ENCODE measurements around the gene RALGDS.

Gene RALGDS

GRCh38 chr9:133055788-133056420, 65.1 kb downstream of the RALGDS start:
- DNase-seq (ENCODE audit: extremely low spot score) = no peak
- POLR2A ChIA-PET = no interaction called here
- TF ChIP-seq, protein P1, sequence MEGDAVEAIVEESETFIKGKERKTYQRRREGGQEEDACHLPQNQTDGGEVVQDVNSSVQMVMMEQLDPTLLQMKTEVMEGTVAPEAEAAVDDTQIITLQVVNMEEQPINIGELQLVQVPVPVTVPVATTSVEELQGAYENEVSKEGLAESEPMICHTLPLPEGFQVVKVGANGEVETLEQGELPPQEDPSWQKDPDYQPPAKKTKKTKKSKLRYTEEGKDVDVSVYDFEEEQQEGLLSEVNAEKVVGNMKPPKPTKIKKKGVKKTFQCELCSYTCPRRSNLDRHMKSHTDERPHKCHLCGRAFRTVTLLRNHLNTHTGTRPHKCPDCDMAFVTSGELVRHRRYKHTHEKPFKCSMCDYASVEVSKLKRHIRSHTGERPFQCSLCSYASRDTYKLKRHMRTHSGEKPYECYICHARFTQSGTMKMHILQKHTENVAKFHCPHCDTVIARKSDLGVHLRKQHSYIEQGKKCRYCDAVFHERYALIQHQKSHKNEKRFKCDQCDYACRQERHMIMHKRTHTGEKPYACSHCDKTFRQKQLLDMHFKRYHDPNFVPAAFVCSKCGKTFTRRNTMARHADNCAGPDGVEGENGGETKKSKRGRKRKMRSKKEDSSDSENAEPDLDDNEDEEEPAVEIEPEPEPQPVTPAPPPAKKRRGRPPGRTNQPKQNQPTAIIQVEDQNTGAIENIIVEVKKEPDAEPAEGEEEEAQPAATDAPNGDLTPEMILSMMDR (IDR thresholded peaks at IDR 0.05; ENCODE audit: control extremely low read depth, extremely low read depth, low read depth, missing control alignments) = no peak
- CTCF ChIA-PET = interaction anchor here (1.1 to 3.0 kb wide), 2 partner anchors 34 to 89 kb away, joined by 3 to 12 read pairs; no protein-coding TSS in a partner anchor

GRCh38 chr9:133054966-133055365, 66.1 kb downstream of the RALGDS start:
- DNase-seq (ENCODE audit: extremely low spot score) = peak; percentile 11
- TF ChIP-seq, protein P1 (IDR thresholded peaks at IDR 0.05; ENCODE audit: control extremely low read depth, extremely low read depth, low read depth, missing control alignments) = no peak
- ChIA-PET POLR2A (no interaction called here), CTCF (interaction anchor here (1.3 kb wide), 1 partner anchor 92 kb away, joined by 4 read pairs; no protein-coding TSS in a partner anchor)

- ChIA-PET CTCF (interaction anchor here (1.3 kb wide), 1 partner anchor 92 kb away, joined by 4 read pairs; no protein-coding TSS in a partner anchor), POLR2A (no interaction called here)
- DNase-seq (ENCODE audit: extremely low spot score) = peak; percentile 11
- TF ChIP-seq, protein P1 (IDR thresholded peaks at IDR 0.05; ENCODE audit: control extremely low read depth, extremely low read depth, low read depth, missing control alignments) = no peak
Observed at GRCh38 chr9:133054194-133054890, 66.7 kb downstream of the RALGDS start.

- CTCF ChIA-PET = interaction anchor here (2.1 kb wide), 1 partner anchor 92 kb away, joined by 7 read pairs; no protein-coding TSS in a partner anchor
- no peak for DNase-seq (ENCODE audit: extremely low spot score)
Observed at GRCh38 chr9:133051966-133052539, 69.0 kb downstream of the RALGDS start.

GRCh38 chr9:133051281-133051900, 69.6 kb downstream of the RALGDS start:
- DNase-seq (ENCODE audit: extremely low spot score) = no peak
- POLR2A ChIA-PET = no interaction called here
- CTCF ChIA-PET = interaction anchor here (1.2 to 2.1 kb wide), 3 partner anchors 10 to 95 kb away, joined by 4 to 7 read pairs (median 4); no protein-coding TSS in a partner anchor
- TF ChIP-seq, protein P1 (IDR thresholded peaks at IDR 0.05; ENCODE audit: control extremely low read depth, extremely low read depth, low read depth, missing control alignments) = no peak

More at GRCh38 chr9:133051966-133052539, 69.0 kb downstream of the RALGDS start:
- POLR2A ChIA-PET = no interaction called here
- TF ChIP-seq, protein P1 (IDR thresholded peaks at IDR 0.05; ENCODE audit: control extremely low read depth, extremely low read depth, low read depth, missing control alignments) = no peak

GRCh38 chr9:133050781-133051180, 70.3 kb downstream of the RALGDS start:
- TF ChIP-seq, protein P1 (IDR thresholded peaks at IDR 0.05; ENCODE audit: control extremely low read depth, extremely low read depth, low read depth, missing control alignments) = no peak
- no peak for DNase-seq (ENCODE audit: extremely low spot score)
- ChIA-PET POLR2A (no interaction called here), CTCF (interaction anchor here (1.1 to 2.1 kb wide), 4 partner anchors 10 to 108 kb away, joined by 3 to 7 read pairs (median 4); no protein-coding TSS in a partner anchor)
